Caki2 (cell line): ENCODE data around the gene OPN5. TPM values are rescaled to one million over a fixed set of nuclear protein-coding genes. Genes with fewer than 3 reads are reported as not detected.

Source experiments
- DNase-seq: peaks from one replicate; pipeline ENCODE4 v3.0.0-alpha.2; 2015; ENCODE audit warnings: low read depth
- in situ Hi-C: cut with HindIII; loops from 2 replicates; pipeline ENCODE4 v1.10.0; 2016; ENCODE audit warnings: low sequenced_read_pairs, low pct_unique_long_range_greater_than_20kb, mixed read lengths
- total RNA-seq: library from RNA; depleted of rRNA; stranded (reverse); fragments of >200 nt; shearing (Covaris generic); gene quantifications from 2 replicates; pipeline ENCODE4 v1.2.3, GENCODE V29; 2014; ENCODE audit warnings: low replicate concordance; rRNA removed

The OPN5 gene
- total RNA-seq, 1 experiment from 2014 or later, result not detected

DNA sequence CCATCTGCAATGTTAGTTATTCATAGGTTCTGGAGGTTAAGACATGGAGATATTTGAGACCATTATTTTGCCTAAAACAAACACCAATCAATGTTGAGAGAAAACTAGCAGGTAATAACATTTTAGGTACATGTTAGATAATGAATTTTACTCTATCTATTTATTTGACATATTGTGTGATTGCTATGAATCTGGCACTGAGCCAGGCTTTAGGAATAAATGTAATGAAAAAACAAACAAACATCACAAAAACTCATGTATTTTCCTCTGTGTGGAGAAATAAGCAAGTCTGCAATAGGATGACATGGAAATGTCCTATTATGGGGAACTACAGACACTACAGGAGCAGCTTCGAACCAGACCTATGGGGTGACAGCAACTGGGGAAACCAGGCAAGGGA is 57.8 kb downstream of the OPN5 start:
- DNase-seq, result no peak
- in situ Hi-C loops, result no loop called here

DNA sequence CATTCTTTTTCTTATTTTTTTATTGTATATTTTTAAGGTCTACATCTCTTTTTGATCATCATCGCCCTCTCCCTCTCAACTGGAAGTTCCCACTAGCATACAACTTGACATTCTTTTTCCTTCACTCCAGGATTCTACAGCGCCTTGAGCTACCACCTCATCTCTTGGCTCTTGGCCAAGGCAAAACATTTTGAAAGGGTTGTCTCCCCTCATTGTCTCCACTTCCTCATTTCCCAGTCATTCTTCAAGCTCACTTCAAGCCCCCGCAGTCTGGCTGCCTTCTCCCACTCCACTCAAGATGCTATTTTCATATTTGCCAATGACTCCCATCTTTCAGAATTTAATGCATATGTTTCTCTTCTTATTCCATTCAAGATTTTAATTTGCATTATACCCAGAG is 63.0 kb downstream of the OPN5 start:
- no peak for DNase-seq

DNA sequence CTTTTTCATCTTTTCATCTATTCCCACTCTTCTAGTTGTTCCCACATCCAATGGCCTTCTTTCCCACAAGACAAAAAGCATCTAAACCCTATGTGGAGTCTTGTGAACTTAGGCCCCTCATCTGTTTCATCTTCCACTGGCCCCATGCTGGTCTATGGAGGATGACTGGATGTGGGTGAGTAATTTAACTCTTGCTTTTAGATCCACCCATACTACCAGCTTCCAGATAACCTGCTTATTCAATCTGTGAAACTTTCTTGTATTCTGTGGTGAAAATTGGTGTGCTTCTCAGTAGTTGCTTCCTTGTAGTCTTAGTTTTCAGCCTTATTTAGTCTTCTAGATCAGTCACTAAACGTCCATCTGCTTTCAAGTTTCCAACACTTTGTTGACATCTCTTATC is 64.9 kb downstream of the OPN5 start:
- no peak for DNase-seq
- in situ Hi-C loops, result no loop called here

More for the DNA sequence above, 63.0 kb downstream of the OPN5 start:
- in situ Hi-C loops, result no loop called here

DNA sequence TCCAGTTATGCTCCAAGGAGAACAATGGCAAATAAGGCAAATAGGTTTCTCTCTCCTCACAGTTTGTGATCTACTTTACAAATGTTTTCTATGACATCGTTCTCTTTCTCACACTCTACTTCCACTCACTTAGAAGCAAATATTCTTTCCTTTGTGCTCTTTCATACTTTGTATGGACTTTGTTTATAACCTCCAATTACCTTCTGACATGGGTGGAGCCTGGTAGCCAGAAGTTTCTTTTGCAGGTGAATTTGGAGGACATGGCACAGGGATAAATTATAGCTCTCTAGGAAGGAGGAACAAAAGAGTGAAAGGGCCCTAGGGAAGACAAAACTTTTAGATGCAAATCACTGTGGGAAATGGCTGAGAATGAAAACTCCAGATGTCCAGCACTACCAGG is 69.3 kb downstream of the OPN5 start:
- DNase-seq, result no peak
- in situ Hi-C loops, result no loop called here

DNA sequence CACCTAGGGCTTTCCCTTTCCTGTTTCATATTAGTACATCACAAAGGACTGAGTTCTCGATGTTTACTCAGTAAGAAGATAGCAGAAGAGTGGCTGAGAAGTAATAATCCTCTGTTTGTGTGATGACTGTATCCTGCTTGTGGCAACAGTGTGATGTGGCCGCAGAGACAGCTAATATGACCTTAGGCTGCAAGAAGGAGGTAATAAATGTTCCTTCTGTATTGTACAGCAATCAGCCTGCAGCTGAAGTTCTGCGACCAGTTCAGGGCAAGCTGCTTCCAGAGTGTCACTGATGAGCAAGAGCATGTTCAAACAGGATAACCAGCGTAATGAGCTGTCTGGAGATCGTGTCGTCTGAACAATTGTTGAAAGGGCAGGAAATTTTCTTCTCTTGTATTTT is 70.9 kb downstream of the OPN5 start:
- DNase-seq, result no peak
- in situ Hi-C loops, result no loop called here

DNA sequence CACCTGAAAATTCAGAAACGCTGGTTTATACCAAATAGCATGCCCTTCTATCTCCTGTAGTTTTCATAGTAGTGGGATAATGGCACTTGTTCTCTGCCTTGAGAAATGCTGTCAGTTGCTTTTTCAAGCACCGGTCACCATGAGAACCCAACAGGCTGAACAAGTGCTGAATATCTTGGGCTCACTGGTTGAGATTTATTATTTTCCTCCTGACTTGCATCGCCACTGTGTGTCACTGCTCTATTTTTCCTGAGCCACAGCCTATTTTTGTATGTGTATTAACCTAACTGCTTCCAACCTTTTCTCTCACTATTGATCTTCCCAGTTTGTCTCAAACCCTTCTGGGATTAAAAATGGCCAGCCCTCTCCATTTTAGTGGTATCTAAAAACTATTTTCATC is 71.9 kb downstream of the OPN5 start:
- no peak for DNase-seq
- in situ Hi-C loops, result no loop called here

DNA sequence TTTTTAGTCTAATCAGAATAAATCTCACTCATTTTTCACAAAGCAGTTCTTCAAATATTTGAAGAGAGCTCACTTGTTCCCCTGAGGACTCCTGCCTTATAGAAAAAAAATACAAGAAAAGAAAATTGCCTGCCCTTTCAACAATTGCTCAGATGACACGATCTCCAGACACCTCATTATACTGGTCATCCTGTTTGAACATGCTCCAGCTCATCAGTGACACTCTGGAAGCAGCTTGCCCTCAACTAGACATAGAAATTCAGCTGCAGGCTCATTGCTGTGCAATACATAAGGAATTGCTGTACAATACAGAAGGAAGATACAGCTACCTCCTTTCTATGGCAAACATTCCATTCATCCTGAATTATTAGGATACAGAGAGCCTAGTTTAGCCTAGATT is 73.1 kb downstream of the OPN5 start:
- in situ Hi-C loops, result no loop called here
- DNase-seq, result no peak

DNA sequence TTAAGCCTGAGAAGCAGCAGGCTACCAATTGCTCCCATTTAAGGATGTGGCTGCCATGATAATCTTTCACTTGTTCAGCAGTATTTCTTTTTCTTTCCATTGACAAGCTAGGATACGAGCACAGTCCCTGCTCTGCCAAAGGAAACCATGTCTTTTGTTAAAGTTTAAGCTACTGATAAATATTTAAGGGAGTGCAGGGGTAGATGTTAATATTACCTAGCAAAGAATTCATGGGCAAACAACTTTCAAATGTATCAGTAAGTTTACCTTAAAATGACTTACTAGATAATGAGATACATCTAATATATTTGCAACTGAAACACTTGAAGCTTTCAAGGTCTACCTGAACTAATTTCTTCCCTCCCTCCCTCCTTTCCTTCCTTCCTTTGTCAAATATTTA is 77.3 kb downstream of the OPN5 start:
- peak; percentile 55 for DNase-seq
- in situ Hi-C loops, result no loop called here

DNA sequence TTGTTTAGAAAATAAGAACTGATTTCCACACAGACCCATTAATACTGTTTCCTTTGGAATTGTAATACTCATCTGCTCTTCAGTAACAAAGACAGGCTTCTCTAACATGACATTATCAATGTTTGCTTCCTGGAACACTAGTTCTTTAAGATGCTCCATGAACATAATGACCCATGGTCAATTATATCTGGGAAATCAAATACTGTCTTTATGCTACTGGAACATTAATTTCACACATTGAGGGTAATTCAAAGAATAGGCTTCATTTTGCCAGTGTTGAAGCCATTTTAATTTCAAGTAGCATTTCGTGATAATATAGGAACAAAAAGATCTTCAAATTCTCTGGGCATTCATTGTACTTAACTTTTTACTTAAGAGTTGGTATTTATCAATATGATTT is 80.9 kb downstream of the OPN5 start:
- no peak for DNase-seq
- in situ Hi-C loops, result no loop called here

DNA sequence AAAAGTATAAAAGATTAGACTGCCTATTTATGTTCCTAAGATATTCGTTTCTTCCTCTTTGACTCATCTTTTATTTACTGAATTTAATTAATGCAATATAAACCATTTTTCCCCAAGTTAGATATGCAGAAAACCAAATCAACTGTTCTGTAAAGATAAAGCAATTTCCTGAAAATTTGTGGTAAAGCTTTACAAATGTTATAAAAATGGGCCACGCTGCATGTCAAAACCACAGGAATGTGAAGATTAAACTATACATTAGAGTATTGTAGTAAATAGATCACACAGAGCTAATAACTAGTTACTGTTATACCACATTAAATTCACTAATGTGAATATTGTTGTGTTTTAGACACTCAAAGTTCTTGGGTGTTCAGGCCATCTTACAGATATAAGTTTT is 83.4 kb downstream of the OPN5 start:
- in situ Hi-C loops, result no loop called here
- DNase-seq, result no peak

DNA sequence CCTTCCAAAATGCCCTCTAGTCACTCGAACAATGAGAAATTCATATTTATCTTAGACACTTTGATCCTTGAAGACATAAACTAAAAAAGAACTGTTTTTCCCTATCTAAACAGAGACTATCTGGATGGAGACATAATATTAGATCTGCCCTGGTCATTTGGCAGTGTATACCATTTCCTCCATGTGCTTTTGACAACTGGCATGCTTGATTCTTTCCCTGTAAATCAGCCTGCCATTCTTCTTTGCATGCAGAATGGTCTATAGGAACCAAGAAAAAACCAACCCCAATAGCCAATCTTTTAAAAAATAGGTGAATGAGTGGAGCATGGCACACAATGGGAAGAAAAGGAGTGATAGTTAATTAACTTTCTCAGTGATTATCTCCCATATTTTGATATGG is 93.8 kb downstream of the OPN5 start:
- DNase-seq, result no peak
- in situ Hi-C loops, result no loop called here

Other genes starting within 250 kb of the OPN5 start
- gene ADGRF4, start 83.5 kb upstream of the OPN5 start, total RNA-seq, result 3.9 and 6.5 TPM in 2 replicates